ENCODE results near the gene UST.

UST gene

GRCh38 chr6:149045404-149045803 is 298.6 kb downstream of the UST start:
- Histone ChIP-seq H3K9ac (ENCODE audit: insufficient read length, low read depth) (no peak overlapping the region), H3K4me3 (ENCODE audit: insufficient read length, low read depth) (no peak overlapping the region), H3K27me3 (ENCODE audit: insufficient read depth, insufficient read length) (no peaks in the 10 kb centered on the region), H3K4me1 (ENCODE audit: insufficient read depth, insufficient read length) (no peaks in the 10 kb centered on the region), H3K9me3 (ENCODE audit: insufficient read depth, low read length) (no peaks in the 10 kb centered on the region), H3K36me3 (ENCODE audit: insufficient read depth, insufficient read length, low read length) (no peaks in the 10 kb centered on the region)
- no peak for TF ChIP-seq ZNF274 (IDR thresholded peaks at IDR 0.05; ENCODE audit: low read depth, low read length)
- DNase-seq (ENCODE audit: low read depth, low spot score) = no peak

- H3K9me3 ChIP-seq (ENCODE audit: insufficient read depth, low read length) = no peaks in the 10 kb centered on the region
- no peaks in the 10 kb centered on the region for H3K4me1 ChIP-seq (ENCODE audit: insufficient read depth, insufficient read length)
- no peak overlapping the region for H3K9ac ChIP-seq (ENCODE audit: insufficient read length, low read depth)
- H3K36me3 ChIP-seq (ENCODE audit: insufficient read depth, insufficient read length, low read length) = no peaks in the 10 kb centered on the region
- no peaks in the 10 kb centered on the region for H3K27me3 ChIP-seq (ENCODE audit: insufficient read depth, insufficient read length)
- TF ChIP-seq SUZ12 (IDR thresholded peaks at IDR 0.05; ENCODE audit: extremely low read depth, insufficient read depth, insufficient read length) = no peak
- TF ChIP-seq YY1 (IDR thresholded peaks at IDR 0.05; ENCODE audit: insufficient read depth, insufficient read length) = no peak
- TF ChIP-seq ZNF274 (IDR thresholded peaks at IDR 0.05; ENCODE audit: low read depth, low read length) = no peak
- no peak overlapping the region for H3K4me3 ChIP-seq (ENCODE audit: insufficient read length, low read depth)
- no peak for DNase-seq (ENCODE audit: low read depth, low spot score)
Observed at GRCh38 chr6:149046164-149046821, 299.5 kb downstream of the UST start.

- no peaks in the 10 kb centered on the region for H3K9me3 ChIP-seq (ENCODE audit: insufficient read depth, low read length)
- no peak for DNase-seq (ENCODE audit: low read depth, low spot score)
- H3K4me1 ChIP-seq (ENCODE audit: insufficient read depth, insufficient read length) = no peaks in the 10 kb centered on the region
- TF ChIP-seq SUZ12 (IDR thresholded peaks at IDR 0.05; ENCODE audit: extremely low read depth, insufficient read depth, insufficient read length) (no peak), YY1 (IDR thresholded peaks at IDR 0.05; ENCODE audit: insufficient read depth, insufficient read length) (no peak), ZNF274 (IDR thresholded peaks at IDR 0.05; ENCODE audit: low read depth, low read length) (no peak)
- H3K36me3 ChIP-seq (ENCODE audit: insufficient read depth, insufficient read length, low read length) = no peaks in the 10 kb centered on the region
- H3K4me3 ChIP-seq (ENCODE audit: insufficient read length, low read depth) = no peak overlapping the region
- H3K27me3 ChIP-seq (ENCODE audit: insufficient read depth, insufficient read length) = no peaks in the 10 kb centered on the region
- no peak overlapping the region for H3K9ac ChIP-seq (ENCODE audit: insufficient read length, low read depth)
Observed at GRCh38 chr6:149046822-149047246, 300.0 kb downstream of the UST start.

GRCh38 chr6:149049230-149049629 is 302.4 kb downstream of the UST start:
- no peak for DNase-seq (ENCODE audit: low read depth, low spot score)
- H3K36me3 ChIP-seq (ENCODE audit: insufficient read depth, insufficient read length, low read length) = no peaks in the 10 kb centered on the region
- H3K4me1 ChIP-seq (ENCODE audit: insufficient read depth, insufficient read length) = no peaks in the 10 kb centered on the region
- no peak overlapping the region for H3K9ac ChIP-seq (ENCODE audit: insufficient read length, low read depth)
- no peaks in the 10 kb centered on the region for H3K9me3 ChIP-seq (ENCODE audit: insufficient read depth, low read length)
- H3K27me3 ChIP-seq (ENCODE audit: insufficient read depth, insufficient read length) = no peaks in the 10 kb centered on the region
- no peak overlapping the region for H3K4me3 ChIP-seq (ENCODE audit: insufficient read length, low read depth)
- no peak for TF ChIP-seq SUZ12 (IDR thresholded peaks at IDR 0.05; ENCODE audit: extremely low read depth, insufficient read depth, insufficient read length)
- no peak for TF ChIP-seq ZNF274 (IDR thresholded peaks at IDR 0.05; ENCODE audit: low read depth, low read length)
- no peak for TF ChIP-seq YY1 (IDR thresholded peaks at IDR 0.05; ENCODE audit: insufficient read depth, insufficient read length)

- Histone ChIP-seq H3K4me3 (ENCODE audit: insufficient read length, low read depth) (no peak overlapping the region), H3K9me3 (ENCODE audit: insufficient read depth, low read length) (no peaks in the 10 kb centered on the region), H3K27me3 (ENCODE audit: insufficient read depth, insufficient read length) (no peaks in the 10 kb centered on the region), H3K4me1 (ENCODE audit: insufficient read depth, insufficient read length) (no peaks in the 10 kb centered on the region), H3K36me3 (ENCODE audit: insufficient read depth, insufficient read length, low read length) (no peaks in the 10 kb centered on the region), H3K9ac (ENCODE audit: insufficient read length, low read depth) (no peak overlapping the region)
- DNase-seq (ENCODE audit: low read depth, low spot score) = no peak
- no peak for TF ChIP-seq ZNF274 (IDR thresholded peaks at IDR 0.05; ENCODE audit: low read depth, low read length)
- TF ChIP-seq YY1 (IDR thresholded peaks at IDR 0.05; ENCODE audit: insufficient read depth, insufficient read length) = no peak
- no peak for TF ChIP-seq SUZ12 (IDR thresholded peaks at IDR 0.05; ENCODE audit: extremely low read depth, insufficient read depth, insufficient read length)
Observed at GRCh38 chr6:149050160-149050559, 303.3 kb downstream of the UST start.

GRCh38 chr6:149052350-149053106 is 305.7 kb downstream of the UST start:
- no peaks in the 10 kb centered on the region for H3K36me3 ChIP-seq (ENCODE audit: insufficient read depth, insufficient read length, low read length)
- H3K27me3 ChIP-seq (ENCODE audit: insufficient read depth, insufficient read length) = no peaks in the 10 kb centered on the region
- no peaks in the 10 kb centered on the region for H3K9me3 ChIP-seq (ENCODE audit: insufficient read depth, low read length)
- no peak overlapping the region for H3K9ac ChIP-seq (ENCODE audit: insufficient read length, low read depth)
- no peak for DNase-seq (ENCODE audit: low read depth, low spot score)
- no peaks in the 10 kb centered on the region for H3K4me1 ChIP-seq (ENCODE audit: insufficient read depth, insufficient read length)
- TF ChIP-seq YY1 (IDR thresholded peaks at IDR 0.05; ENCODE audit: insufficient read depth, insufficient read length) (no peak), SUZ12 (IDR thresholded peaks at IDR 0.05; ENCODE audit: extremely low read depth, insufficient read depth, insufficient read length) (no peak), ZNF274 (IDR thresholded peaks at IDR 0.05; ENCODE audit: low read depth, low read length) (no peak)
- no peak overlapping the region for H3K4me3 ChIP-seq (ENCODE audit: insufficient read length, low read depth)

GRCh38 chr6:149053848-149054558 is 307.2 kb downstream of the UST start:
- no peaks in the 10 kb centered on the region for H3K36me3 ChIP-seq (ENCODE audit: insufficient read depth, insufficient read length, low read length)
- peaks cover 1% of the 10 kb centered on the region for H3K4me1 ChIP-seq (ENCODE audit: insufficient read depth, insufficient read length)
- H3K4me3 ChIP-seq (ENCODE audit: insufficient read length, low read depth) = no peak overlapping the region

More at GRCh38 chr6:149053848-149054558, 307.2 kb downstream of the UST start:
- Histone ChIP-seq H3K9ac (ENCODE audit: insufficient read length, low read depth) (no peak overlapping the region), H3K9me3 (ENCODE audit: insufficient read depth, low read length) (no peaks in the 10 kb centered on the region), H3K27me3 (ENCODE audit: insufficient read depth, insufficient read length) (no peaks in the 10 kb centered on the region)
- no peak for DNase-seq (ENCODE audit: low read depth, low spot score)
- TF ChIP-seq SUZ12 (IDR thresholded peaks at IDR 0.05; ENCODE audit: extremely low read depth, insufficient read depth, insufficient read length) (no peak), YY1 (IDR thresholded peaks at IDR 0.05; ENCODE audit: insufficient read depth, insufficient read length) (no peak), ZNF274 (IDR thresholded peaks at IDR 0.05; ENCODE audit: low read depth, low read length) (no peak)

Data from NT2/D1 (cell line).